H9 (cell line): Measurements from ENCODE around the gene CRELD2. TPM values are rescaled to one million over a fixed set of nuclear protein-coding genes. Genes with fewer than 3 reads are reported as not detected.

Source experiments
- DNase-seq: peaks from one replicate; pipeline ENCODE4 v3.0.0-alpha.2; 2017
- H2AFZ ChIP-seq: one replicate; pipeline ENCODE4 v1.6.1; 2013; ENCODE audit warnings: mild to moderate bottlenecking, low read length, control low read depth, moderate library complexity
- H2AK5ac ChIP-seq: 2 replicates; pipeline ENCODE4 v1.6.1; 2013; ENCODE audit warnings: low read length, control low read depth, mixed read lengths; ENCODE audit not compliant: insufficient read length
- H2BK120ac ChIP-seq: one replicate; pipeline ENCODE4 v1.6.1; 2013; ENCODE audit warnings: low read depth, mild to moderate bottlenecking, low read length, control low read depth, inconsistent platforms; ENCODE audit not compliant: poor library complexity, severe bottlenecking
- H2BK12ac ChIP-seq: 2 replicates; pipeline ENCODE4 v1.6.1; 2013; ENCODE audit warnings: low read length, control low read depth, mixed read lengths, low read depth; ENCODE audit not compliant: insufficient read length
- H2BK15ac ChIP-seq: 2 replicates; pipeline ENCODE4 v1.6.1; 2013; ENCODE audit warnings: low read depth, low read length, control low read depth
- H2BK20ac ChIP-seq: one replicate; pipeline ENCODE4 v1.6.1; 2013; ENCODE audit warnings: low read depth, mild to moderate bottlenecking, low read length, control low read depth, inconsistent platforms; ENCODE audit not compliant: poor library complexity, severe bottlenecking
- H2BK5ac ChIP-seq: 2 replicates; pipeline ENCODE4 v1.6.1; 2013; ENCODE audit warnings: low read length, control low read depth, mixed read lengths; ENCODE audit not compliant: insufficient read length
- H3K14ac ChIP-seq: 2 replicates; pipeline ENCODE4 v1.6.1; 2013; ENCODE audit warnings: low read length, control low read depth; ENCODE audit not compliant: insufficient read depth
- H3K18ac ChIP-seq: 2 replicates; pipeline ENCODE4 v1.6.1; 2013; ENCODE audit warnings: low read depth, mild to moderate bottlenecking, mixed read lengths, low read length, control low read depth; ENCODE audit not compliant: insufficient read length
- H3K23ac ChIP-seq: 2 replicates; pipeline ENCODE4 v1.6.1; 2013; ENCODE audit warnings: low read length, control low read depth, mixed read lengths, low read depth; ENCODE audit not compliant: insufficient read length
- H3K23me2 ChIP-seq: 2 replicates; pipeline ENCODE4 v1.6.1; 2013; ENCODE audit warnings: low read depth, mild to moderate bottlenecking, mixed read lengths, low read length, control low read depth; ENCODE audit not compliant: insufficient read length, poor library complexity, severe bottlenecking
- H3K27ac ChIP-seq: 2 replicates; pipeline ENCODE4 v1.5.1; 2013; ENCODE audit warnings: low read length, control low read depth, mixed read lengths, low read depth; ENCODE audit not compliant: insufficient read length
- H3K27me3 ChIP-seq: 2 replicates; pipeline ENCODE4 v1.6.1; 2013; ENCODE audit warnings: low read length, control low read depth, inconsistent platforms; ENCODE audit not compliant: insufficient read depth
- H3K4ac ChIP-seq: 2 replicates; pipeline ENCODE4 v1.6.1; 2013; ENCODE audit warnings: low read depth, mild to moderate bottlenecking, control low read depth, inconsistent platforms, low read length, moderate library complexity
- H3K4me1 ChIP-seq: 2 replicates; pipeline ENCODE4 v1.6.1; 2013; ENCODE audit warnings: low read length, control low read depth, inconsistent platforms; ENCODE audit not compliant: insufficient read depth
- H3K4me2 ChIP-seq: 2 replicates; pipeline ENCODE4 v1.6.1; 2013; ENCODE audit warnings: low read length, control low read depth, mixed read lengths; ENCODE audit not compliant: insufficient read length, insufficient read depth
- H3K56ac ChIP-seq: 2 replicates; pipeline ENCODE4 v1.6.1; 2013; ENCODE audit warnings: low read depth, mild to moderate bottlenecking, mixed read lengths, low read length, control low read depth; ENCODE audit not compliant: insufficient read length
- H3K79me1 ChIP-seq: 2 replicates; pipeline ENCODE4 v1.6.1; 2013; ENCODE audit warnings: low read depth, mild to moderate bottlenecking, moderate library complexity, low read length, control low read depth, inconsistent platforms; ENCODE audit not compliant: insufficient read depth, poor library complexity, severe bottlenecking
- H3K79me2 ChIP-seq: 2 replicates; pipeline ENCODE4 v1.6.1; 2013; ENCODE audit warnings: low read length, control low read depth, inconsistent platforms; ENCODE audit not compliant: insufficient read depth
- H3K9ac ChIP-seq: 2 replicates; pipeline ENCODE4 v1.6.1; 2013; ENCODE audit warnings: low read length, control low read depth, mixed read lengths; ENCODE audit not compliant: insufficient read length; ENCODE audit errors: extremely low read depth
- H3K9me3 ChIP-seq: one replicate; pipeline ENCODE4 v1.6.1; 2013; ENCODE audit warnings: low read depth, low read length, inconsistent platforms; ENCODE audit not compliant: control insufficient read depth
- H3T11ph ChIP-seq: one replicate; pipeline ENCODE4 v1.6.1; 2013; ENCODE audit warnings: mild to moderate bottlenecking, low read length, control low read depth, inconsistent platforms
- H4K20me1 ChIP-seq: one replicate; pipeline ENCODE4 v1.6.1; 2013; ENCODE audit not compliant: control insufficient read depth, insufficient read length, insufficient read depth
- H4K5ac ChIP-seq: 2 replicates; pipeline ENCODE4 v1.6.1; 2013; ENCODE audit warnings: low read depth, mild to moderate bottlenecking, mixed read lengths, low read length, control low read depth; ENCODE audit not compliant: insufficient read length
- H4K8ac ChIP-seq: replicated peaks from 2 replicates; pipeline ENCODE4 v1.6.1; 2013; ENCODE audit warnings: low read length, control low read depth, mixed read lengths, low read depth; ENCODE audit not compliant: insufficient read length
- H4K91ac ChIP-seq: 2 replicates; pipeline ENCODE4 v1.6.1; 2013; ENCODE audit warnings: low read depth, mild to moderate bottlenecking, moderate library complexity, mixed read lengths, low read length, control low read depth; ENCODE audit not compliant: insufficient read length
- H3K27ac Mint-ChIP-seq, 3 experiments: 2 replicates in 2 of 3; 3 replicates in 1 of 3; pipeline ENCODE4 v1.8.0; 2020 to 2021; ENCODE audit warnings: mixed read lengths in 3 of 3, mild to moderate bottlenecking in 1 of 3, moderate library complexity in 1 of 3
- H3K27me3 Mint-ChIP-seq: 2 replicates; pipeline ENCODE4 v1.8.0; 2021; ENCODE audit warnings: low read depth, mild to moderate bottlenecking, moderate library complexity, mixed read lengths
- H3K36me3 Mint-ChIP-seq, 3 experiments: 2 replicates in 2 of 3; 3 replicates in 1 of 3; pipeline ENCODE4 v1.8.0; 2020 to 2021; ENCODE audit warnings: low read depth in 3 of 3, mixed read lengths in 3 of 3; ENCODE audit not compliant: insufficient read depth in 1 of 3
- H3K4me1 Mint-ChIP-seq, 2 experiments: 2 replicates each; pipeline ENCODE4 v1.8.0; 2020; ENCODE audit warnings: mixed read lengths in 2 of 2
- H3K4me3 Mint-ChIP-seq, 2 experiments: 2 replicates in 1 of 2; 3 replicates in 1 of 2; pipeline ENCODE4 v1.8.0; 2020 to 2021; ENCODE audit warnings: mild to moderate bottlenecking in 2 of 2, mixed read lengths in 2 of 2, moderate library complexity in 1 of 2
- H3K9me3 Mint-ChIP-seq, 2 experiments: 2 replicates in 1 of 2; 3 replicates in 1 of 2; pipeline ENCODE4 v1.8.0; 2020; ENCODE audit warnings: mild to moderate bottlenecking in 2 of 2, mixed read lengths in 2 of 2, moderate library complexity in 1 of 2
- CTCF ChIP-seq: fragments of 200-600 bp; sonication (generic); conservative IDR thresholded peaks from 3 replicates; pipeline ENCODE4 v1.8.0; 2021; ENCODE audit warnings: antibody characterized with exemption, mild to moderate bottlenecking
- WGBS: extraction: QIAGEN DNeasy Blood & Tissue Kit; methylation state at CpG from one replicate; pipeline ENCODE4 v1.1.7; 2013; ENCODE audit warnings: missing lambda C conversion rate, low lambda C conversion rate, mixed read lengths; ENCODE audit not compliant: insufficient read length; ENCODE audit errors: extremely low coverage; 5-methylcytosine and 5-hydroxymethylcytosine counted together
- total RNA-seq: library from RNA; stranded (reverse); gene quantifications from 2 replicates; pipeline ENCODE4 v1.2.1, GENCODE V29; 2021

The CRELD2 gene
- total RNA-seq, 1 experiment from 2014 or later: 34.7 TPM

GRCh38 chr22:49928185-49928495 lies 9.7 kb downstream of the CRELD2 start:
- Mint-ChIP-seq H3K4me1 (peaks cover 3 to 11% of the 10 kb centered on the region in 2 experiments; a peak in 3 of 4 replicates), H3K4me3 (no peak overlapping the region), H3K36me3 (peaks cover 0 to 14% (median 0%) of the 10 kb centered on the region in 3 experiments; a peak in 4 of 7 replicates), H3K27ac (no peak overlapping the region), H3K27me3 (peaks cover 26% of the 10 kb centered on the region), H3K9me3 (no peaks in the 10 kb centered on the region)
- Histone ChIP-seq H3K9ac (no peak overlapping the region), H2BK12ac (no peak overlapping the region), H2BK120ac (no peak overlapping the region), H3K14ac (no peak overlapping the region), H3T11ph (no peak overlapping the region), H2BK20ac (no peak overlapping the region), H2BK15ac (no peak overlapping the region), H2BK5ac (no peak overlapping the region), H3K79me1 (no peaks in the 10 kb centered on the region), H4K8ac (no peak overlapping the region), H3K4me2 (no peak overlapping the region), H2AK5ac (no peak overlapping the region), H3K23me2 (no peaks in the 10 kb centered on the region), H4K5ac (no peak overlapping the region), H3K27ac (no peak overlapping the region), H3K56ac (no peak overlapping the region), H3K4ac (no peak overlapping the region), H3K23ac (no peak overlapping the region), H2AFZ (no peak overlapping the region), H3K9me3 (no peaks in the 10 kb centered on the region), H3K27me3 (no peaks in the 10 kb centered on the region; the same call in 1 of the 2 replicates), H3K18ac (no peak overlapping the region), H3K4me1 (no peaks in the 10 kb centered on the region), H4K20me1 (no peaks in the 10 kb centered on the region), H3K79me2 (no peaks in the 10 kb centered on the region), H4K91ac (no peak overlapping the region)
- no CpG with 5 or more reads among the region's 8 CpGs for WGBS
- no peak for DNase-seq
- TF ChIP-seq CTCF: no peak
